Left renal cortex interstitium (tissue), 4 donors: ENCODE data around the gene P4HA2. TPM values are rescaled to one million over a fixed set of nuclear protein-coding genes. Genes with fewer than 3 reads are reported as not detected.

Experiments
- DNase-seq, 4 donors: peaks; one replicate each; pipeline ENCODE4 v3.0.0-alpha.2; 2013; ENCODE audit warnings: low read depth in 4 of 4, low spot score in 2 of 4, missing footprints in 1 of 4
- polyA plus RNA-seq, 4 donors: library from polyadenylated mRNA; unstranded; fragments of 120-200 nt; gene quantifications; one replicate each; pipeline ENCODE4 v1.2.1, GENCODE V29; 2013; ENCODE audit not compliant: insufficient read length in 4 of 4

The P4HA2 gene
- polyA plus RNA-seq, 4 donors, result 28.2 to 35.2 (median 33.6) TPM

DNA sequence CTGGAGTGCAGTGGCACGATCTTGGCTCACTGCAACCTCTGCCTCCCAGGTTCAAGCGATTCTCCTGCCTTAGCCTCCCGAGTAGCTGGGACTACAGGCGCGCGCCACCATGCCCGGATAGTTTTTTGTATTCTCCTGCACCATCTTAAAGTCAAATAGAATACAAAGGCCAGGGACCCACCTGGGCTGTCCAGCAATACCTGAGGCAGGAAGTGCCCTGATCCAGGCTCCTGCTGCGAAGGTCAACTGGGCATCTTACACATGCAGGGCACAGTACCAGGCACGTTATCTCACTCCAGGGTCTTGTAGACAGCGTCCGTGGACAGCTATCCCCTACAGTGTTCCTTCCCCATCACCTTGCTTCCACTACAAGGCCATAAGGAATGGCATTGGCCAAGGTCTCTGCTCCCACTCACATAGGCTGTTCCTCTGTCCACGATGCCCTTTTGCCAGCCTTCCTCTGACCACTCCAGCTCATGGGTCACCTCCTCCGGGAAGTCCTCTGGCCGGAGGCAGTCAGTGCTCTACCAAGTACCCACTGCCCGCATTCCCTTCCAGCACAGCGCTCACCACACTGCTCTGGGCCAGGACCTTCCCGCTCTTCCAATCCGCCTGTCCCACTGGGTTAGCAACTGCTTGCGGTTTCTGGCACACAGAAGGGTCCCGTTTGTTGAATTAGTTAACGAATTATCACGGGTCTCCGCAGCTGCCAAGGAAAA, 978 bp downstream of the P4HA2 start:
- DNase-seq, result no peak

DNA sequence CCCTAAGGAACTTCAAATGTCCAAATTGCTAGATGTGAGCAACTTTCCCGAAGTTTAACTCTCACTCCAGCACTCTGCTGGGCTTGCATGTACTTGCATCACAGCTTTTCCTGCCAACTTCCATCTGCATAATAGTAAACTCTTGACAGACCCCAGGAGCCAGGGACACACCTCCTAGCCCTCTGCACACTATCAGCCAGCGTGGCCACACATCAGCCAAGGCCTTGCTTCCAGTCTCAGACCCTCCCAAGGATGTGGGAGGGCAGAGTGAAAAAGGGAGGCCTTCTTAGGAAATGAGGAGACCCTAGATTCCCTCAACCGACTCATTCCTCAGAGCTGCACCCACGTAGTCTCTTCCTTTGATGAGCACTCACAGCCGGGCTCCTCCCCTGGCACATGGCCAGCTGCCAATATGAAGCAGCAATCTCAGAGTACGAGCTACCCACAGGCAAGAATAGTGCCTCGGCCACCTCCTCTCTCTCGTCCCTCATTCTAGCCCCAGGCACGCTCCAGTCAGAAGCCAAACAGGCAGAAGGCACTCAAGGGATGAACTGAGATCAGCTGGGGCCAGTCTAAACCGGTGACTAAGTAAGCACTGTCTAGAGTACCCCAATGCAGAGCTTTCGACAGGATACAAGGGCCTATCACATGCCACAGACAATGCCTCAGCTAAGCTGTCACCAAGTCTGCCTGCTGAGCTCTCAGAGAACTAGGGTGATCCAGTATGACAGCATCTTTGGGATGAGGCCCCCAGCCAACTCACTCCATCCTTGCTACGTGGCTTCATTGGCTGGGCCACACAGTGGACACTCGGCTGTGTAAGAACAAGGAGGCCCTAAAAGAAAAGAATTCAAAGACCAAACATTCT, 2.3 kb downstream of the P4HA2 start:
- no peak for DNase-seq

DNA sequence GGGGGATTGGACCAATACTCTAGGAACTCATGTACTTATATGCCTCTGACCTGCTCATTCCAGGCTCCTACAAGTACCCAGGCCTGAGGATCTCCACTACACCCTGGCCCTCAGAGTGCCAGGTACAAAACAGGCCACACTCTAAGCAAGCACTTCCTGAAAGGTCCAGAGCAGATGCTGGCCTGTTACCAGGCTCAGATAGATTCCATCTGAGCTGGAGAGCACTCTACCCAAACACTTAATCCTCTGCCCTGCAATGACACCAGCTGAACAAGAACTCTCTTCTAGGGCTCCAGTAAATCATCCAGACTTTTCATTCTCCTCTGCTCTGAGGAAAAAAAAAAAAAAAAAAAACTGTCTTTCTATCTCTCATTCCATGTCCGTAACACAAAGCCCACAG, 2.9 kb downstream of the P4HA2 start:
- no peak for DNase-seq

DNA sequence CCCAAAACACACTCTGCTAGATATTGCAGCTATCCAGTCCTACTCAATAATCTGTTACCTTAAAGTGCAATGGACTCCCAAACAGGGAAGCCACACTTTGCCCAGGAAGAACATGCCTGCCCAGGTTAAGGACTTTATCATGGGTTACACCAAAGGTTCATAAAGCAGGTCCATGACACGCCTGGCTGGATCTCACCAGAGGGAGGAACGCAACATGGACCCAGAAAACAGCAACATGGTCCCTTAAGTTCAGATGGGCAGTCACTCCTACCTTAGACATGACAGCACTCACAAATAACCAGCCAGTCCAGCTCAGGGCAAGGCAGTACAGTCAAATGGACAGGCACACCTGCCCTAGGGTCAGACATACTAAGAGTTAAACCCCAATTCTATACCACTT, 3.8 kb downstream of the P4HA2 start:
- DNase-seq, result no peak

DNA sequence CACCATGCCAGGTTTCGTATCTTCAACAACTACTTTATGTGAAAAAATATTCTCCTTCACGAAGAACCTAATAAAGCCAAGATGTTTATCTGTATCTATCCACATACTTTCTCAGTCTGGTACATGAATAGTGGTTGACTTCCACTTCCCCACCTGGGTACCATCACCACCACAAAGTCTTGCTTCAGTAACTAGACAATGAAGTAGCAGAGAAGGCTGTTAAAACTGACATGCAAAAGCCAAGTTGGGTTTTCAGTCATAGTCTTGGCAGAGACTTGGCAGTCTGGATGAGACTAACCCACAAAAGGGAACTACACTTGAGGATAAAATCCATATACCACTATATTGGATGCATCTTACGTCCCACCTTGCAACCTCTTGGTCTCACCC, 5.0 kb downstream of the P4HA2 start:
- no peak for DNase-seq

DNA sequence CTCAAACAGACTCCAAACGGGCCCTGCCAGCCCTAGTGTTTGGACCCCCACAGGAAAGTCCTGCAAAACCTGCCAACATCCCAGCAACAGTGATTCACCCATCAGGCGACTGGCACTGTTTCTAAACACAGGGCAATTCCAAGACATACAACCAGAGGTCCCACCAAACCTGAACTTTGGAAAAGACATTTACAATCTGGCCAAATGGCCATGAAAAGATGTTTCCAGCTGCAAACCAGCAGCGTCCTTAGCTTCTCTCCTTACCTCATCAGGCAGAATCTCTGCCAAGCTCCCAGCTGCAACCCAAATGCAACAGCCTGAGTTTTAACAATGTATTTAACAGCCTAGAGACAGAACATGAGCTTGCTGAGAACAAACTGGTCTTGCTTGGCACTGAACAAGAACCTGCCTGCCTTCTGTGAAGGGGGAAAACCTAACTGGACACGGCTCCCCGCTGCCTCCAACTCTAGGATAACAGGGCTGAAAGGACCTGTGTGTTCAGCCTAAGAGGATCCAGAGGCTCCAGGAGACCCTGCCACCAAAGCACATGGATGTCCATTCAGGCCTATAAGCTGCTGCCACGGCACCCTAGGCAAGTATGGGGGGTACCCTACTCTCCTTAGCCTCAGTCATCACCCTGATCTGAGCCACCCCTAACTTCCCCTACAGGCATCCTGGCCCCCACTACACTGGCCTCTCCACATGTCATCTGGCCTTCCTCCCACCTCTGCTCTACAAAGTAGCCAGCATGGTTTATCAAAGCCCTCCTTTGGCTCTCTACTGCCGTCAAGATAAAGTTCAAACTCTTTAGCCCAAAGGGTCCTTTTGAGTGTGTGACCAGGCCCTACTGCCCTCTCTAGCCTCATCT, 5.6 kb downstream of the P4HA2 start:
- no peak for DNase-seq

DNA sequence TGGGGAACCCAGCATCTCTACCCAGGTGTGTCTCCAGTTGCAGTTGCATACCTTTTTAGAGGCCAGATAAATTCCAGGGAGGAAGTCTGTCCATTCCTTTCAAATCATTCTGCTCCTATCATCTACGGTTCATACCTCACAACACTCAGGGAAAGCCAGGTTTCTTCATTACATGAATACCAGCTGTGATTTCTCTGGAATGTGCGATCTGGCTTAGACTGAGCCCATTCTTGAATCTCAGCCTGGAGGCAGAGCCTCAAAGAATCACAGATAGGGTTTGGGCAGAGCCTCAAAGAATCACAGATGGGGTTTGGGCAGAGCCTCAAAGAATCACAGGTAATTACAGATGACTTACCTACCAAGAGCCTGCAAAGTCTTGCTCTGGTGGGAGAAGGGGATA, 7.2 kb downstream of the P4HA2 start:
- no peak for DNase-seq

DNA sequence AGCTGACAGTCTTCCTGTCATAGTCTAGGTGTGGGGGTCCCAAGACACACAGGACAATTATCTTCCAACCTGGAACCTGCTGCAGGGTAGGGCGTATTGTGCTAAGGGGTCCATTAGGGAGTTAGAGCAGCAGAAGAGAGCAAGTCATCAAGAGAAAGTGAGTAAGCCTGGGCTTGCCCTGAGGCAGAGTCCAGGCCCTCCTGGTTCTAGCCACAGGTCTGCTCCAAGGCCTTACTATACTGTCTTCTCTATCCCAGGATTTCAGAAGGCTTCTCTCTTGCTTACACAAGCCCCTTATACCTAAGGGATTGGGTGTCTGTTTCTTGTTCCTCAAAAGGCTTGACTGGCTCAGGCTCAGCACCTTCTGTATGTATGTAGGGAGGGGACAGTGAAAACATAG, 7.7 kb downstream of the P4HA2 start:
- DNase-seq, result no peak

DNA sequence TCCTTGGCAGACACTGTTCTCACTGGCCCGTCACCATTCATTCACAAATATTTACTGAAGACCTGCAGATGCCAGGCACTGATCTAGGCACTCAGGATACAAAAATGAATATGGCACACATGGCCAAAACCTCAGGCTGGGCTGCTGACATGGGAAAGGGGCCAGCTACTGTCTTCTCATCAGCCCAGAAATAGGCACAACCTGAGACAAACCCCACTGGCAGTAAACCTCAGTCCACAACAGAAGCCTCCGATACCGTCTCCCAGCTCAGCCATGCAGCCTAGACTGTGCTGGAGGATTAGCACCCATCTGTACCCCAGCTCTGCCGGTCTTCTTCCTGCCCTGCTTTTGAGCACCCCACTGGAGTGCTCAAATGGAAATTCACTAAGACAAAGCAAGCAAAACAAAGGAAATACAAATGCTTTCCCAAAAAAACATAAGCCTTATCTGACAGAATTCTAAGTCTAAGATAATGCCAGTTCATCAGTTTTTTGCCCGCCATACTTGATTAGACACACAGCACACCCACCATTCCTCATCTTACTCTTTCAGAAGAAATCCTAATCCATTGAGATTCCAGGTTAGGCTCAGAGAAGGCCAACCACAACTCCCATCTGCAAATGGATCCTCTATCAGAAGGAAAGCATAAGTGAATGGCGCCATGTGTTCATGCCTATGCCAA, 8.2 kb downstream of the P4HA2 start:
- DNase-seq, result no peak

DNA sequence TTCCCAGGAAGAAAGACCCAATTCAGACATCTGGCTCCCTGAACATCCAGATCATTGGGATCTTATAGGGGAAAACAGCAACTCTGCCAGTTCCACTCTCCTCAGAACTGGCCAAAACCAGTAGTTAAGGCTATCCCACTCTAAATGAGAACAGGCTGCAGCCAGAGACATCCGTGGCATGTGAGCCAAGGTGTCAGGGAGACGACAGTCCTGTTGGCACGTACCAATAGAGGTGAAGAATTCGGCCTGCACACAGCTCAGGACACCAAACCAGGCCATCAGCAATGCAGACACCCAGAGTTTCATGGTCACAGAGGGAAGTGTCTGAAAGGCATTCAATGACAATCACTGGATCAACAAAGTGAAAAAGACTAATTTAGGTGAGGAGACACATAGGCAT, 9.3 kb downstream of the P4HA2 start:
- no peak for DNase-seq

DNA sequence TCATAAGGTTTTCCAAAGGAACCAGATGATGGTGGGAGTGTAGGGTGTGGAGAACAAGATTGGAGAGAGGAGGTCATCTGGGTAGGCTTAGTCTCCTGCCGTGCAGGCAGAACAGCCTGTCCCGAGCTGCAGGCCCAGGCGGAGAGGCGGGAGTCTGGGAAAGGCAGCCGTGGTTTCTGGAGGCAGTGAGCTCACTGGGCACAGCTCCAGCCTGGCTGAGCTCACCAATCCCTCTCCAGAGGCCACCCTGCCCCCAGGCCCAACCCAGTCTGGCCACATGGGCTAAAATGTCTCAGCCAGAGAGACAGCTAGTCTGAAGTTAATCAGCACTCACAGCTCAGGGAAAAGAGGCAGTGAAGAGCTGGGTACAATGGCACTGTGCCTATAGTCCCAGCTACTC, 12.3 kb downstream of the P4HA2 start:
- no peak for DNase-seq

DNA sequence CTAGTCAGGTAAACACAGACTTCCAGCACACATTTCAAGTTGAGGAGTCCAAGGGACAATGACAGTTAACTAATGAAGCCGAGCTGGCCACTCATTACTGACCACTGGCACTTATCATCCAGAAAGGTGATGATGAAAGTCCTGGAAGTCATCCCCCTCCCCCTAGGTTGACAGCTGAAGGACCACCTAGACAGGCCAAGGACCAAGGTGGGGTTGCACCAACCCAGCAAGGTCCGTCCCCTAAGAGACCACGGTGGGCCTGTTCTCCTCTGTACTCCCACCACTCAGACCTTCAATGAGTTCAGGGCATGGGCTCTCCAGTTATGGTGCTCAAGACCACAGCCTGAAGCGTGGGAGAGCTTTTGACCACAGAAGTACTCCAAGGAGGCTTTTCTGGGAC, 13.2 kb downstream of the P4HA2 start:
- no peak for DNase-seq

DNA sequence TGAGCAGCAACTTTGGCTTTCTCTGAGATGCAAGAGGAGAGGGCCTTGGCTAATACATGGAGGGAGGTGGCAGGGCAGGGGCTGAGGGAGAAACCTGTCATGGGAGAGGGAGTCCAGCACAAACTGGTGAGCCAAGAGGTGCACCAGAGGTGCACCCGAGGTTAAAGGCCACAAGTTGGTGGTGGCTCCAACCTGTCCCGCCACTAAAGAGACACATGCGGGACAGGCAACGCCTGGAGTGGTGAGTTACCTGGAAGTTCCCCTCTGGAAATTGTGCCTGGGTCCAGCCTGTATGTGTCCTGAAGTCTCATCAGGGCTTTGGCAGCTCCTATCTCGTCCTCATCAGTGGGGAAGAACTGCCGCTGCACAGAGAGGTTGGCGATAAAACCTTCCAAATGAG, 14.0 kb downstream of the P4HA2 start:
- no peak for DNase-seq

DNA sequence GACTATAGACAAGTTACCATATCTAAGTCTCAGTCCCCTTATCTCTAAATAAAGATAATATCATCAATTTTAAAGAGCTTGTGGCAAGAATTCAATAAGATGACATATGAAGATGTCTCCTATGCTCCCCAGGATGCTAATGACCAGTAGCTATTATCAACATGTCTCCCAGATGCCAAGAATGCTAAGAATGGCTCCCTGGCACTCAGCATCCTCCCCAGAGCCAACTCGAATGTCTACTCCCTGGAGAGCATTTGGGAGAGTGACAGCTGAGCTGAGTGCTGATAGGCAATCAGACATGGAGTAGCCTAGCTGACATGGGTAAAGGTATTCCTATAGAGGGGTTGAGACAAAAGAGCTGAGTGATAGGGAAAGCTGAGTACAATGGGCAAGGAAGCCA, 15.9 kb downstream of the P4HA2 start:
- DNase-seq, result no peak

DNA sequence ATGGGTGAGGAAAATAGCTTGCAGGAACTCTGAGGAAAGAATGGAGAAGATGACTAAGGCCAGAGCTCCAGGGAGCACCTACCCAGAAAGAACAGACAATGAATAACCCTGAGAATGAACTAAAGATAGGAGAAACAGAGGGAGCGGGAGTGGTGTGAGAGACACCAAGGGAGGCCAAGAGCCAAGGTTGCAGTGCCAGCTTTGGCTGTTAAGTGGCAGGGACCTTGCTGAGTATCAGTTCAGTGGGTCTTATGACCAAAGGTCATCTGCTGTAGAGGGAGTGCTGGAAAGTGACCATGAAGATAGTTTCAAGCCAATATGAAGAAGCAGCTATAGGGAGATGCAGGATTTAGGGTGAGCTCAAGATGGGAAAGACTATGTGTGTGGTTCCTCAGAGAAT, 16.7 kb downstream of the P4HA2 start:
- DNase-seq, result no peak

DNA sequence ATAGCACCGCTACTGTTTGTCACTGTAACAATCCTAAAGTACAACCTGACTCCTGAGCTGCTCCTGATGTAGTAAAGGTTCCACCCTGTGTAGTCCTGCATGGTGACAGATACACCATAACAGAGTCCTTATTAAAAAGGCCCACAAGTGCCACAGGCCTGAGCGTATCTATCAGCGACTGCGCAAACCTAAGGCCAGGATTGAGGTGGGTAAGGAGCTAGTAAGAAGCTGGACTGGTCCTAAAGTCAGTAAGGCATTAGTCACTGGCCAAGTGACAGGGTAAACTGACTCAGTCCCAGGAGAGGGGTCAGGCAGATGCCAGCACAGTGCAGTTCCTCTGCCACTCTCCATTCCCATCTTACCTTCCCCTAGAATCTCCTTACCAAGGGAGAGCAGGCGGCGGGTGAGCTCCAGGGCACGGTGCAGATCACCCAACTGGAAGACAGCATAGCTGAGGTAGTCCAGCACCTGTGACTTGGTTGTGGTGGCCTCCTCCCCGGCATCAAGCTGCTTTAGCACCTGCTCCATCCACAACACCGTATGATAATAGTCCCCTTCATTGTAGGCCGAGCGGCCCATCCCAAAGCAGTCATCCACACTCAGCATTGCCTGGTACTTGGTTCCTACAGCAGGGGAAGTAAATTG, 17.6 kb downstream of the P4HA2 start:
- no peak for DNase-seq

DNA sequence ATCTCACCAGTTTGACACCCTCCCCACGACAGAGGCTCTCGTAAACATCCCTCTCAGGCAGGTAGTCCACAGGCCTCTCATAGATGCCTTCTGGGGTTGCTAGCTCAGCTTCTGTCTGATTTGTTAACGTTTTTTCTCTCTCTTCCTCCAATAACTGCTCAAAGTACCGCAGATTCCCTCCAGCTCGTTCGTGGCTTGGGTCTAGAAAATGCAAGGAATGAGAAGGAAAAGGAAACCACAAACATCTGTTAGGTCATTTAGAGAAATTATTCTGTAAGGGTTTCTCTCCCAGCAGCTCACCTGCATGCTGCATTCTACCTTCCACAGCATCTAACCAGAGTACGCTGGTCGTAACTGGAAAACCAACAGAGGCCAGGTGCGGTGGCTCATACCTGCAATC, 18.5 kb downstream of the P4HA2 start:
- DNase-seq, result no peak

DNA sequence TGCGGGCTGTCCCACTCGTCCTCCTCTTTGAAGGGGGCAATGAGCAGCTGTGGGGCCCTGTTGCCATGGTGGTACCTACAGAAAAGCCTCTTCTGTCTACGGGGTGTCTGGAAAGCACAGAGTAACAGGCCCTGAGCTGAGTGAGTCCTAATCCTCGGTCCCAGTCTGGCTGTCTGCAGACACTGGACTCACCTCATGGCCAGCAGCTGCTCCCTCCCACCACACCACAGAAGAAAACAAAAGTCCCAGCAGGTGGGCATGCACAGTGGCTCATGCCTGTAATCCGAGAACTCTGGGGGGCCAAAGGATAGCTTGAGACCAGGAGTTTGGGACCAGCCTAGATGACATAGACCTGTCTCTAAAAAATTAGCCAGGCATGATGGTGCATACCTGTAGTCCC, 19.9 kb downstream of the P4HA2 start:
- no peak for DNase-seq

DNA sequence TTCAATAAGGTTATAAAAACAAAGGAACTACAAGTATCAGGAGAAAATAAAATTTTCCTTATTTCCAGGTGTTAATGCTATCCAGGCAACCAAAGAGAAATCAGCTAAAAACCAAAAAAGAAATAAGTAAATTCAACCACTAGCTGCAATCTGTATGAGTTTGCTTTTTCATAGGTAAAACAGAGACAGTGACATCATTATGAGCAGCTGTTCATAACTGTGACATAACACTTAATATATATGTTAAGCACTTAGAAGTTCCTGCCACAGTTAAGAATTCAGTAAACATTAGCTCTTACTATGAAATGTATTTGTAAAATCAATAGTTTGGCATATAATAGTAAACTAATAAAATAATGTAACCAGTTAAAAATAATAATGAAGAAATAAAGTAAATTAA, 20.9 kb downstream of the P4HA2 start:
- no peak for DNase-seq
